Kidney glomerular epithelial cell (primary cell): ENCODE results near the gene HTR3A.
A peak's percentile ranks its signal among the peaks of the same experiment; 100 is the strongest.

Experiments used
- DNase-seq: peaks from one replicate; lab custom pipeline; 2025; lab: John Stamatoyannopoulos, UW

The HTR3A gene

DNA sequence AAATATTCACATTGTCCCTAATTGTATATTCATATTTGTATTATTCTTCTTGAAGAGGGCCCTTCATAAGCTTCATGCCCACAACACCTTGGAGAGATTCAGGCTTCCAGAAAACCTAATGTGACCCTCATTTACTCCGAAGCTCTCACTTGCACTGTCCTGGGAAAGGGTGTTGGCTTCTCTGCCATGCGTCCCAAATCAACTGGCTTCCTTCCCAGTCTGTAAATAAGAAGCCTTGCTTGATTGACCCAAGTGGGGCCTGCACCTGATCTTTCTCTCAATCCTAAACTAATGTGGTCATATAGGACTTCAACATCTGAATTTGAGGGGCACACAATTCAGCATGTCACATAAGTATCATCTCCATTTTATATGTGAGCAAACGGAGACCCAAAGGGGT, 44.1 kb downstream of the HTR3A start:
- no peak for DNase-seq

DNA sequence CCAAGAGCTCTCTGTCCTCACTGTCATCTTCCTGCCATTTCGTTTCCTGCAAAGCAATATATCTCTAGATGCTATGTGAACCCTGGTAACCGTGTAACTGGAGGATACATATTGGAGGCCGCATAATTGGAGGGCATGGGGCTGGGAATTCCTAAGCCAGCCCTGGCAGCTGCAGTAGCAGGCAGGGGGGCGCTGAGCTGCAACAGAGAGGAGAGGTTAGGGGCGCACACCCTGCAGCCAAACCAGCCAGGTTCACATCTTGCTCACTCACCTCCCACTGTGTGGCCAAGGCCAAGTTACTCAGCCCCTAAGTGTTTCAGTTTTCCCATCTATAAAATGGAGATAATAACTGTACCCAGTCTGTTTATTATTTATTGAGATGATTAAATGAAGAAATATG, 44.7 kb downstream of the HTR3A start:
- DNase-seq, result no peak

DNA sequence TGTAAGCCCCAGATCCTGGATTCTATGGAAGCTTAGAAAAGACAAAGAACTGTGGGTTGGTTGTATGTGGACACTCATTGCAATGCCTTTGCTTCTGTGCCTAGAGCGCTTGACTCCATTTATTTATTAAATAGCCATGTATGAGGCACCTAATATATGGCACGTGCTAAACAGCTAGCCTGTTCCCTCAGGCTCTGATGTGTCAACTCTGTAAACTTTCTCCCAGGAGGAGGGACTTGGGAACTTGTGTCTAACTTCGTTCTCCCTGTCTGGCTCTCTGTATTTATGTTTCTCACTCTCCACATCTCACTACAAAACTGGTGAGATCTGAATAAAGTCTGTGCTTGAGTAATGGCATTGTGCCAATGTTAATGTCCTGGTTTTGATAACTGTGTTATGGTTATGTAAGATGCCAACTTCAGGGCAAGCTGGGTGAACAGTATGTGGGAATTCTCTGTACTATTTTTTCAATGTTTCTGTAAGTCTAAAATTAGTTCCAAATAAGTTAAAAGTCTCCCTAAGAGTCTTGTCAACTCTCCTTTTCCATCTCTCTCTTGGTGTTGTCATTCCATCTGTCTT, 50.5 kb downstream of the HTR3A start:
- DNase-seq, result no peak

DNA sequence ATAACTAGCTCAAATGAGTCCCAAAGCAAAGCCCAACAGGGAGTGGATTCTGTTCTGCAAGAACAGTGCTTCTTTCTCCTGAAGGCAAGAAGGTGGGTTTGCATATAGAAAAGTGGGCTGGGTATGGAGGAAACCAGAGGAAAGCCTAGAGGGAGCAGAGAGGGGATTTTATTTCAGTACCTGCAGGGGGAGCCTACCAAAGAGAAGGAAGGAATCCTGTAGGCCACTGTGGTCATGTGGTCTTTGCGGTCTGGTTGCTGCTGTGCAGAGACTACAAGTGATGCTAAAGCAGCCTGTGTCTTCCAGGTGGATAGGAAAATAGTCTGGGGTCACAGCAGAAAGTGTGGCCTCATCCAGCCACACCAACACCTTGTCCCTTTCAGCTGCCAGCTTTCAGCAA, 51.4 kb downstream of the HTR3A start:
- DNase-seq, result no peak

DNA sequence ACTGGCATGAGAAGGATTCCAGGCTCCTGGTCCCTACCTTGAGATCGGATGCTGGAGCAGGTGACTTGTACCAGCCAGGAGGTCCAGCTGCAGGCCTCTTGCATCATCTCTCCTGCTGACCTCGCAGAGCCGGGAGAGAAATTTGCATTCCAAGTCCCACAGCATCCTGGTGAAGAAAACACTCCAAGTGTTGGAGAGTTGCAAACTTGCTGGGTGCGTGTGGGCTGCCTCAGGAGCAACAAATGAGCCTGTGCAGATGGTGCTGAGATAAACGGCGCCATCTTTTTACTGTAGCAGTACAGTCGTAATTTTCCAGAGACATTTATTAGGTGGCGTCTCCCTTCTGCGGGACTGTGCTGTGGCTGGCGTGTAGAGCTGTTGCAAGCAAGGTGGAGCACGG, 52.5 kb downstream of the HTR3A start:
- DNase-seq, result no peak

DNA sequence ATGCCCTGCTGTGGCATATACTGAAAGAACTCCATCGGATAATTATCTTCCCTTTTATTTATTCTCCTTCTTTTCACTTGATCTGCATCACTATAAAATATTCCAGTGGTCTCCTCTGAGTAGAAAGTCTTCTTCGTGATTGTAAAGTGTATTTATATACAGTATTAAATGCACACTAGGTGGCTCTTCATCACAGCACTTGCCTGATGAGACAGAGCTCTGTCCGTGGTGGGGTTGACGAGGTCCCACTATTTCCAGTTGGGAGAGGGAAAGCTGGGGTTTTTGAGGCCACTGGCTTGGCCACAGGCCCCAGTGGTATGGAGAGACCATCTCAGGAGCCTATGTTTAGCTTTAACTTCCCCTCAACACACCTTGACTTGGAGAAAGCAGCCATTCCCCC, 53.0 kb downstream of the HTR3A start:
- no peak for DNase-seq

DNA sequence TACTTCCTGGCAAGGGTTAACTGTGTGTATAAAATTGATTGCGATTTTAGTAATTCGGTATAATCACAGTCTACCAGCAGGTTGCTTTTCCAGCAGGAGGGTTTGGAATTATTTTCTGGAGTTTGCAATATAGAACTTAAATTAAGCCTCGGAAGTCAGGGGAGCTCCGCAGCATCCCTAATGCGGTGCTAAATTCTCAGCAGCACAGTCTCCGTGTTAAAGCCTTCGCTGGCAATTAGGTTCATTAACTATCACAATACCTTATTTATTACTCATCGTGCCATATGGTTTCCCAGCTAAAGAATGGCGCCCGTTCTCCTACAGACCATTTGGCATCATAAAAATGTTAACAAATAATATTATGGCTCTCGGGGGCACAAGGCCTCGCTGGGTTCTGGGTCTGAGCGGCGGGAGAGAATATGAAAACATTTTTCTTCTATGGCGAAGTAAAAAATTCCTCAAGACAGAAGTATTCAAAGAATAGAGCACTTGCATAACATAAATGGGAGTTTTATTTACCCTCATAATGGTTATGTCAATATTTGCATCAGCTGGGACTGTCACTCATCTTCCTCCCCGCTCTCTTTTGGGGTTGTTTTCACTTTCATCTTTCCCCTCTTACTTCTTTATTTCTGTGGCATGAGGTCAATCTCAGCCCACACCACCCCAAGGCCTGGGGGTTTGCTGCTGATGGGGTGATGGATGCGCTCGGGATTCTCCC, 56.5 kb downstream of the HTR3A start:
- DNase-seq, result no peak

DNA sequence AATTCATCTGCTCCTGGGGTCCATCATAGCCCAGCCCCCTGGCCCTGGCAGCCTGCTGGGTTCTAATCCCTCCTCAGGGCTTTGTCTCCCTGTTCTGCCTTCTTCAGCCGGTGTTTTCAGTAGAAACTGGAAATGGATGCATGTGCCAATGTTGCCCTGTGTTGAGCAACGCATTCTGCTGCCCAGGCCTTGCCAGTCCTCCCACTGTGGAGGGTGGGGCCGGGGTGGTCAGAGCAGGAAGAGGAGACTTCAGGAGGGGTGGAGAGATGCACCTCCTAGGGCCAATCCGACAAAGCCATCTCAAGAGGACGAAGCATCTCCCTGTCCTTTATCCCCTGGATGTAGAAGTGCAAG, 57.0 kb downstream of the HTR3A start:
- DNase-seq, result no peak

DNA sequence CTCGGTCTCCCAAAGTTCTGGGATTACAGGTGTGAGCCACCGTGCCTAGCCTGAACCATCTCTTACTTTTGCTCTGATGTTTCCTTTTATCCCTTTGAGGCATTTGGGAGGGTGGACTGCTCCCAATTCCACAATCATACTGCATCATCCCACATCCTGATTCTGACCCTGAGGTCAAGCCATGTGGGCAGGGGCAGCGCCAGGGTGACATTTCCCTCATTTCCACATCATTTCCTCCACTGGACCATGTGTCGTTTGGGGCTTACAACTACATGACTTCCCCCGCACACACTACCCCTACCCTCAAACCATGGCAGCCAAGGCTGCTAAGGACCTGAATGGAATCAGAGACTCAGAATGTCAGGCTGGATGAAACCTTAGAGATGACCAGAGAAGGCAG, 58.2 kb downstream of the HTR3A start:
- DNase-seq, result no peak

DNA sequence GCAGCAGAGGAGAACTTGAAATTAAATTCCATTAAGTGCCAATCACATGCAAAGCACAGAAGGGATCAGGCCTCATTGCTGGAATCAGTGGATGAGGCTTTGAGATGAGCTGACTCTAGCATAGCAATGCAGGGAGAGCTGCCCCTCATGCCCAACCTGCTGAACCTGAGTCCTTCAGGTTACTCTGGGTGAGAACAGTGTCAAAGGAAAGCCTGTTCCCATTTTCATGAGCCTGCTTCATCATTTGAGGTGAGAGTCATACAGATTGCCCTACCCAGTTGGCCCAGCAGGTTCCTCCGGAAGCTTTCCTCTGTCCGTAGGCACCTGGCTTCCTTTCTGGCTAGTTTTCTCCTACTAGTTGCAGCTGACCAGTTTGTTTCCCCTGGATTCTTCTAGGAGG, 58.7 kb downstream of the HTR3A start:
- no peak for DNase-seq

DNA sequence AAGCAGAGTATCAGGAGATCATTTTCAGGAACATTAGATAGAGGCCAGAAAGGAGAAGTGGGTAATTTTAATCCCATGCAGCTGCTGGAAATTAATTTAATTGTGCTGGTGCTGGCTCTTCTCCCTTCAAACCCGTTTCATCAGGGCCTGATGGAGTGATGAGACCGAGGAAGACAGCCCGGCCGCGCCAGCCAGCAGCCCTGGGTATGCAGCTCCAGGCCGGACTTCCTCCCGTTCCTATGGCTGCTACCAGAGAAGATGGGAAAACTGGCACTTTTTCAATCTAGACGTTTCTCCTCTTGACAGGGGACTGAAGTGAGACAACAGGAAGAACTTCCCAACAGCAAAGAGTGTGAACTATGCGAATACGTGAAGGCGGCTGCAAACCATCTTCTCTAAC, 60.0 kb downstream of the HTR3A start:
- no peak for DNase-seq

DNA sequence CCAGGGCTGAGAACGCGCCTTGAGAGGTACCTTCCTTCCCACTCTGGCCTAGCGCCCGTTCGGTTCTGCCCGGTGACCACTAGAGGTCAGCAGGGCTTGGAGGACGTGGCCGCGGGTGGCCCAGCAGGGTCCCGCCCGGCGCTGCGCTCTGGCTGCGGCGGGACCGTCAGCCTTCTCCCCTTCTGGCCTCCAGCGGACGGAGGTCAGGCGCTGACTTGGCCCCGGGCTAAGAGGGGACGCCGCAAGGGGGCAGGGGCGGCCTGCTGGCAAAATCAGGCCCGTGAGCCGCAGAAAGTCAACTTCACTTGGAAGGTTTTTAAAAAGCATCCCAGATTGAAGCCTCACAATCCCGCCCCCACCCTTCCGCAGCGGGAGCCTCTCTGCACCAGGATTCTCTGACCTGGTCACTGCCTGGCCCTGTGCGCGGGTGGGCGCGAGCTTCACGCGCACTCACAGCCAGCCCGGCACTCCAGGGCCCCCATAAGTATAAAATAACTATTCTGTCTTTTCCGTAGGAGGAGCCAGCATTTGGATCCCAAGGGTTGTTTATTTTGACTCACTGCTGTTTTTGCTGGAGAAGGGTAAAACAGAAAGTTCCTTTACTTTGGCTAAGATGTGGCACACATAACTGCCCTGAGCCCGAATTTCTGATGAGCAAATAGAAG, 61.4 kb downstream of the HTR3A start:
- DNase-seq, result peak; percentile 30

DNA sequence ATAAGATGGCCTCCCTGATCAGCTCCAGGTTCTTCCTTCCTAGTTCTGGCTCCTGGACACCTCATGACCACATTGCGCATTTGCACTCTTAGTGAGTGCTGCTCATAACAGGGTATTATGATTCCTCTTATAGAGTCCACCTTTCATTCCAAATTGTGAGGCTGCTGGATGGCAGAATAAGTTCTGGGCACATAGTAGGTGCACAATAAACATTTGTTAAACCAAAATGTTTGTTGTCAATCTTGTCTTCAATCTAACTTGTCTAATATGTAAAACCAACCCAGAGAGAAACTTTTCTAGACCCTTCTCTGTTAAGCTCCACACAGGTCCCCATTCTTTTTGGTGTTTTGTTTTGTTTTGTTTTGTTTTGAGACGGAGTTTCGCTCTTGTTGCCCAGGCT, 62.0 kb downstream of the HTR3A start:
- DNase-seq, result no peak

DNA sequence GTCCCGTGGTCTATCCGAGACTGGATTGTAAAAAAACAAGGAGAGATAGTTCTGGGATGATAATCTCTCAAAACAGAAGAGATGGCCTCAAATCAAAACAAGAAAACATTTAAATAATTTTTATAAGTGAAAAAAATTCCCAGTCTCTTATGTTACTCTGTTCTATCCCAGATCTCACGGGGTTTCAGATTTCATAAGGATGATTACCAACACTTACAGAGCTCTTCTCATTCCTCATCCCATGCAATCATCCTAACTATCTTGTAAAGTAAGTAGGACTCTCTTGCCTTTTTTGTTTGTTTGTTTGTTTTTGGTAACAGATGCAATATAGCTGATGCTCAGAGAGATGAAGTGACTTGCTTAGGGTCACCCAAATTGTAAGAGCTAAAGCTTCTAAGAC, 64.6 kb downstream of the HTR3A start:
- DNase-seq, result no peak
